GM21723 (cell line): ENCODE data around the gene COL1A1.

Experiments used
- ATAC-seq: cut with Tn5 transposase; IDR thresholded peaks from one replicate; pipeline ENCODE4 v1.9.1; 2021; ENCODE audit warnings: mild to moderate bottlenecking, moderate library complexity; ENCODE audit not compliant: unreplicated experiment

Gene COL1A1

DNA sequence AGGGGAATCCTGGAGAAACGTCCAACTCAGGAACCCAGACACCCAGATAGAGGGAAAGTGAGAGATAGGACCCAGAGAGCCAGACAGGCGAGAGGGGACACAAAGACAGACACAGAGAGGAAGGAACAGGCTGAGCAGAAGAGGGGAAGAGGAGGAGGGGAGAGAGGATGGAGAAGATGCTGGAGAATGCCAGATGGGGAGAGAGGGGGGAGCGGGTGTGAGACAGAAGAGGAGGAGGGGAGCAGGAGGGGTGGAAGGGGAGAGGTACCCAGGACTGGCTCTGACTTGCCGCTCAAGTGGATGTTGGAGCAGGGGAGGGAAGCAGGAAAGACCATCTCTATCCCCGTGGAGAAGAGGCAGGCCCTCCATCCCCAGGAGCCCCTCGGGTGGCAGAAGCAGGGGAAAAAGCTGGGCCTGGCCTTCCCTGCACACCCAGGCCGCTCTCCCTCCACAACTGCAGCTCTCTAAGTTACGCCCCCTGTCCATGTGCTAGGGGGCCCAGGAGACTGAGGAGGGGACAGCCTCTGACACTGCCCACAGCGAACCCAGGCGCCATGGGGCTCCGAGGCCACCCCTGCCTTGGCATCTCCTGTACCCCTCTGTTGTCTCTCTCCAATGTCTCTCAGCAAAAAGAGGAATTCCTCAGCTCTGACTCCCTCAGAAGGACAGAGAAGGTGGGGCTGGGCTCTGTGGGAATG is 55.8 kb downstream of the COL1A1 start:
- no peak for ATAC-seq

DNA sequence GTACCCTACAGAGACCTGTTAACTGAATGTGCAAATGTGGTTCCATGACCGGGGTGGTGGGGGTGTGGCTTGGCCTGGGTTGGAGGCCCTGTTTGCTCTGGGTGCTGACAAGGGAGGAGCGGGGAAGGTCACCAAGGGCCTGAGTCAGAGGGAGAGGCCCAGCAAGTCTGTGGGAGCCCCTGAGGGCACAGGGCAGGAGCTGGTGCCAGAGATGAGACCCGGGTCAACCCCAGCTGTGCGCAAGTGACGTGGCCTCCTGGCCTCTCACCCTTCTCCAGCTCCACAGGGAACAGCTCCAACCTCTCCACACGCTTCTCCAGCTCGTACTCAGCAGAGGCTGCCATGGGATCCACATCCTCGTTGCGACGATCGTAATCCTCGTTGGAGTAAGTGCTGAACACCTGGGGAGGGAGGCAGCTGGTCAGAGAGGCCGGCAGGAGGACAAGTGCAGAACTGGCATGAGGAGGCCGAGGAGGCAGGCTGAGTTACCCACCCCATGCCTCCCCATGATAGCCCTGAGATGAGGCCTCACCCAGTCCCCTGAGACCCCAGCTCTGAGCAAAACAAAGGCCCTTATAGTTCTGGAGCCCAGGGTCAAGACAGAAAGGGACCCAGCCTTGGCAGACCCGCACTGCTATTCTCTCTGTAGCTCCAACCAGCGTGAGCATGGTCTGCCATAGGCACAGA is 56.4 kb downstream of the COL1A1 start:
- ATAC-seq: no peak

DNA sequence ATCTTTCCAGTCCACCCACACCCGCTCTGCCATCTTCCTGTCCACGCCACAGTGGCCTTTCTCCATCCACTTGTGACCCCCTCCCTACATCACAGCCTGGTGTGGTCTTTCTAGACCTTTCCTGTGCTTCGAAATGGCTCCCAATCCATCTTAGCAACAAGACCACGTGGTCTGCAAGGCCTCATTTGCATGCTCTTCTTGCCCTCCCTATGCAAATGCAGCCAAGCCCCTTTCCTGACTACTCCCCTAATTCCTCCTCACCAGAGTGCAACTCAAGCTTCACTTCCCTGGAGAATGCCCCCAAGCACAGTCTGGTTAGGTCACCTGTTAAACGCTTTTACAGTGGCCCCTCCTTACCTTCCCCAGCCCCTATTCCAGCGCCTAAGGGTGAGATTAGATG is 57.1 kb downstream of the COL1A1 start:
- no peak for ATAC-seq

DNA sequence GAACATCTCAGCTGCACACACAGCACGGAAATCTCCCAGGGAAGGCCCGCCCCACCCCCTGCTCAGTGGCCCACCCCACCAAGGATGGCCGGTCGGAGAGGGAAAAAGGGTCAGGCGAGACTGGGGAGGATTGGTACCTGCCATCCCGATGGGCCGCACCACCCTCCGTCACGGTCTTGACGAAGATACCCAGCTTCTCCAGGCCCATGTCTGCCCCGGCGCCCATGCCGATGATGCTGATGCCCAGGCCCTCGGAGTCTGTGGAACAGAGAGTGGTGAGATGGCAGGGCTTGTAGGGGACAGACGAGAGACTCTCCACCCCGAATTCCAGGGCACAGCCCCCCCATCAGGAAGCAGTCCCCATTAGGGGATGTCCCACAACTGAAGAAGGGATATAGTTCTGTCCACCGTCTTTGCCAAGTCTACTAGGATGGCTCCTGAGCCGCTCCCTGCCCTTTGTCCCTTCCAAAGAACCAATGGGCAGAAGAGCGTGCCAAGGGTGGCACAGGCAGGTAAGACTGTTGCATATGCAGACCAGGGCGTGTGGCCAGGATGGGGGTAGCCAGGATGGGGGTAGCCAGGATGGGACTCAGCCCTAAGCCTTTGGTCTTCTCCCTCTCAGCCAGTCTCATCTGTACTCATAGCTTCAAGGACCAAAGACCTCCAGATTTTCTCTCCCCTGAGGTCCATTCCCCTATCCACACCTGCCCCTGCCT is 57.8 kb downstream of the COL1A1 start:
- ATAC-seq: no peak

DNA sequence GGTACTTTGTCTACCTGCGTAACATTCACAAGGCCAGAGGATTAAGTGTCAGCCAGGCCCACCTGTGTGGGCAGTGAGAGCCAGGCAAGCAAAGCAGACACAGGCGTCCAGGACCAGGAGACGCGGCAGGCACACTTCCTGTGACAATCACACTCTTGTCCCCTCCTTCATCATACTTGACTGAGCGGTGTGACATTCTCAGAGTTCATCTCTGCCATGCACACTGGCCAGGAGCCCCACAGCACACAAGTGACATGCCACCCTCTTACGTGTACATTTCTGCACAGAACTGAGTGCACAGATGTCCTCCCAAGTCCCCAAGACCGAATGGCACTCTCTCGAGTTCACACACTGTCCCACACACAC is 59.7 kb downstream of the COL1A1 start:
- no peak for ATAC-seq

DNA sequence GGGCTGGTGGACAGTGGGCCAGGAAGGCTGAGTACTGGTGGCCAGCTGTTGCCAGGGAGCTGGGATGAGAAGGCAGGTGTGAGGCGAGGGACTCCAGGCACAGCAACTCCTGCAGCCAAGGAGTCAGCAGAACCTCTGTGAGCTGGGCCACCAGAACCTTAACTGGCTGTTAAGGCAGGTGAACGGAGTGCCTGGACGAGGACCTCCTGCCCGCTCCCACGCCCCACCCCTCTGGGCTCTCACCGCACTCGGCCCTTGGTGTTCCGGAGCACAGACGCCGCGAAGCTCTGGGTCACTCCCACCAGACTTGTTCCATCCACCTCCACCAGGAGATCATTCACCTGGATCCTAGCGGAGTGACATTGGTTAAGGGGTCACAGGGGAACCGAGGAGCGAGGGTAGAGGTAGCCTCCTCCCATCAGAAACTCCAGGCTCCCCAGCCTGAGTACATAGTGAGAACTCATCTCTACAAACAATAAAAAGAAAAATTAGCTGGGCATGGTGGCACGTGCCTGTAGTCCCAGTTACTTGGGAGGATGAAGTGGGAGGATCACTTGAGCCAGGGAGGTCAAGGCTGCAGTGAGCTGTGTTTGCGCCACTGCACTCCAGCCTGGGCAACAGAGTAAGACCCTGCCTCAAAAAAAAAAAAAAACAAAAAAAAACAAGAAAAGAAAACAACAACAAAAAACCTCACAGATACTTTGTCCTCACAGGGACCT is 60.2 kb downstream of the COL1A1 start:
- ATAC-seq: no peak

DNA sequence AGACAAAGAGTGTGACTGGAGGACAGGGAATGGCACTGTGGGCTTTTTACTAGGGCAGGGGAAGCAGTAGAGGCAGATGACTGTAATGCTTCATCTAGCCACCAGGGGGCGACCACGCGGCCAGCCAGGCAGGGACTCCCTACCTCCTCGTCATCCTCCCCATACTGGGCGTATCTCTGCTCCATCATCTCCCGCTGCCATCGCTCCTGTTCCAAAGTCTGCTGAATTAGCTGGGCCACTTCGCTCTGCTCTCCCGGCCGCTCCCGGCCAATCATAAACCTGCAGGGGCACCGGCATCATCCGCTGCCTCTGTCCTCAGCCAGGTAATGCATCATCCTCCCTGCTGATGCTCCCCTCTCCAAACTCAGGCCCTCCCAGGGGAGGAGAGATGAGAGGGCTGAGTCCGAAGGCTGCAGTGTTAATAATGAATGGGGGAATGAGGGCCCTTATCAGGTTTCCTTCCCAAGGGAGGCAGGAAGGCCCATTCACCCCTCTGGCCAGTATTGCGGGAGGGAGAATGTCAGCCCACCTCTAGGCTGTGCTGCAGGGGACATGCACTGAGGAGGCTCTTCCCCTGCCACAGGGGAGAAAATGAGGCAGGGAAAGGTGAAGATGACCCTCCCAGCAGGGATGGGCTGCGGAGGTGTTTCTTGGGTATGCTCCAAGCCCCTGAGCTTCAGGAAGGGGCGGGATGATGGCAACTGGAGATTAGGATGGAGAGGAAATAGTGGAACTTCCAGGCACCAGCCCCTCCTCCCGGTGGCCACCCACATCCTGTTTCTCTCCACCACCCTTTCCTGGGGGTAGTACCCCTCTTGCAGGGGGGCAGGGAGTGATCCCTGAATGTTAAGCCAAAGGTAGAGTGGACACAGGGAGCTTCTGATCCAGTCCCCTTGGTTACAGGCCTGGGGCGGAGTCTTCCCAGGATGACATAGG is 61.2 kb downstream of the COL1A1 start:
- ATAC-seq: peak; percentile 49

DNA sequence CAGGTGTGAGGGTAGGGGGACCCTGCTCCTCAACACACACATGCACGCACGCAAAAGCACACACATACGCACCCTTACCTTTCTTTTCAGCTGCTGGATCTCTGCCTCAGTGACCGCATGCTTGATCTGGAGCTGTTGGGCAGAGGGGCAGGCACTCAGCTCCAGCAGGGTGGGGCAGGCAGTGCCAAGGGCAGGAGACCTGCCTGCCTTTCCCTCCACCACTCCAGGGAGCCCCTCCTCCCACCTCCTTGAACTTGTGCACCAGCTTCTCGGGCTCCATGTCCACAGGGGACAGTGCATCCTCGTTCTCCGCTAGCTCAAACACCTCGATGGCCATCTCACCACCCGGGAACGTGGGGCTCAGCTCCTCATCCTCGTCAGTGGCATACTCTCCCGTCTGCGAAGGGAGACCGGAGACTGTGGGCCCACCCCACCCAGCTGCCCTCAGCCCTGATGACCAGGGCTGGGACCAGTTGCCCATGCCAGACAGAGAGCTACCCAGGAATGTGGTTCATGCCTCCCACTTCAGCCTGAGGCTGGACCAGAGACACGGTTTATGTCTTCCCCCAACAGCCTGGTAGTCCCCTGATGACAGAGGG is 62.1 kb downstream of the COL1A1 start:
- ATAC-seq: no peak

DNA sequence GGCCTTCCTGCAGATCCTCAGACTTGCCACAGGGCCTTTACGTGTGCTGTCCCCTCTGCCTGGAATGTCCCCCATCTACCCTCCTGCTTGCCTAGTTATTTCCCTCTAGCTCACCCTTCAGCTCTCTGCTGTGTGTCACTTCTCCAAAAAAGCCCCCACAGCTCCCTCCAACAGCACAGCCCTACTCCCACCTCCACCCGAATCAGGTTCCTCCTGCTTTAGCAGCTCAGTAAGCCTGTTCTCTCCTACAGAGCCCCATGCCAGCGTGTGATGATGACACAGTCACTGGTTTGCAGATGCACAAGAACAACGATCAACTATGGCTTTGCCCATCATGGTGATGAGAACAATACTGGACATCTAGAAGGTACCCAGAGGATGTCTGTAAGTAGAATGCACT is 64.4 kb downstream of the COL1A1 start:
- no peak for ATAC-seq

DNA sequence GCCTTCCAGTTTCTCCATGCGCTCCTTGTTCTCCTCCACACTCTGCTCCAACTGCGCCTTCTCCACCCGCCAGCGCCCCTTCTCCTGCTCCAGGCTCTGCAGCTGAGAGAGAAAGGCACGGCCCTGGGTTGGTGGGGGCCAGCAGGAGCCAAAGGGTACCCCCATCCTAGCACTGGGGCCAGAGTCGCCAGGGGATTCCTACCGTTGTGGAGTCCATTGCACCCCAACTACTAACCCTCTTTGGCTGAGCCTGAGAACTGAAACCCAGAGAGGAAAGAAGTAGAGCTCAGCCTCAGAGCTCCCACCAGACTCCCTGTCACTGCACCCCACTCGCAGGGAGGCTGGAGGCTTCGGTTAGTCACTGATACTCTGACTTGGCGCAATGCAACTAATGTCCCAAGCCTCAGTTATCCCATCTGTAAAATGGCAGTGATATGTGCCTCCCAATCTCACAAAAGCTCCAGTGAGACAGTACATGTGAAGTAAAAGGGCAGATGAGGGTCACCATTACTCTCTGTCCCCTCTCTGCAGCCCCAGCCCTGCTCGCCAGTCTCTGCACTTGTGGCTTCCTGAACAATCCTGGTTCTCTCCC is 65.2 kb downstream of the COL1A1 start:
- no peak for ATAC-seq

DNA sequence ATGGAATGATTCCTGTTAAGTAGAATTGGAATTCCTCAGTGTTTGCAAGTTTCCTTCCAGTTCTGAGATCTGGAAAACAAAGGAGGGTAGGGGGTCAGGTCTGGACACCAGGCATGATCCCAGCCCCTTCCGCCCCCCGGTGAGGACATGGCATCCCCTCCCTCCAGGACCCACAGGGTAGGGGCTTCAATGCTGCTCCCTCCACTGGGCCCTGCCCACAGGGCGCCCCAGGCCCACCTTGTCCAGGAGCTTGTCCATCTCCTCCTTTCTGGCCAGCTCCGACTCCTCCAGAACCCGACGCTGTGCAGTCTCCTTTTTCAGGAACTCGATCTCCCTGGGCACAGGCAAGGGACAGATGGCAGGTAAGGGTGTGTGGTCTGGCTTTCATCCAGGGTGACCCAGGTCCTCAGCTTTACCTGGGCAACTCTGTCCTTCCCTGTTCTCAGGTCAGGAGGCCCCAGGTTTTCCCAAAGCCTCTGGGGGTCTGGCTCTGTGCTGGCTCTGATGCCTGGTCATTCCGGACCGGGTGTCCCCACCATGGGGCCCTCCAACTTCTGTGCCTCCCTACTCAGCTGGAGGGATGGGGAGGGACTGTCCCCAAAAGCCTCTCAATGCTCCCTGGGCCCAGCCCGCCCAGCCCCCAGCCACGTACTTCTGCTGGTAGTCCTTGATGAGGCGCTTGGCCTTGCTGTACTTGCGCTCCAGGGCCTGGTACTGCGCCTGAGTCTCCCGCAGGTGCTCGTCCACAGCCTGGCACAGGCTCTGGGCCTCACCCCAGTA is 65.9 kb downstream of the COL1A1 start:
- no peak for ATAC-seq

DNA sequence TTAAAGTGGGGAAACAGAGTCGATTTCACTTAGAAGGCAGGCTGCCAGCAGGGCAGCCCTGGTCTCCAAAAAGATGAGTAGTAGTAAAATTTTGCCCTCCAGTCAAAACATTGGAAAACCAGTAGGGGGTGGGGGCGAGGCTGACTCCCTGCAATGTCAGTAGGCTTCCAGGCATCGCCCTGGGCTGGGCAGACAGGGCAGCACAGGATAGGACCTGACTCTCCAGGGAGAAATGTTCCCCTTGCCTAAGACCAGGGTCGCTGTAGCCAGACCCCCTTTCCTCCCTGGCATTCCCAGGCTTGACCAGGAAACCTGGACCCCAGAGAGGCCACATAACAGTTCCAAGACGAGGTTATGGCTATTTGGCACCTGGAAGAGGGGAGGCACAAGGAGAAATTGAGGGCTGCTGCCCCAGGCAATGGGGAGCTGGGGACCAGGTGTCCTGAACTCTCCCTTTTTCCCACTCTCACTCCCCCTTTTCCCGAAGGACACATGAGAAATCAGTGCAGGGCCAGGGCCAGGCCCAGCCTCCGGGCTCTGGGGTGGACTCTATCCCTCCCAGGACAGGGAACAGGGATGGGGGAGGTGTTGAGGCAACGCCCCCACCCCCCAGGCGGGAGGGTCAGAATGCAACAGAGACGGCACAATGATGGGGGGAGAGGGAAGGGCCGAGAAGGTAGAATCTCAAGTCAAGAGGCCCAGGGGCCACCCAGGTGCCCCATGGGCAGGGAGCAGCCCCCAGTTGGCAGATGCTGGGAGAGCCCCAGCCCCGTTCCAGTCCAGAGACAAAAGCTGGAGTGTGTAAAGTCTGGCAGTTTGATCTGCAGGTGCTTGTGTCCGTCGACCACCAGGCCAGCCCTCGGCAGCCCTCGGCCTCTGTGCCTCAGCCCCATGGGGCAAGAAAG is 67.0 kb downstream of the COL1A1 start:
- no peak for ATAC-seq

DNA sequence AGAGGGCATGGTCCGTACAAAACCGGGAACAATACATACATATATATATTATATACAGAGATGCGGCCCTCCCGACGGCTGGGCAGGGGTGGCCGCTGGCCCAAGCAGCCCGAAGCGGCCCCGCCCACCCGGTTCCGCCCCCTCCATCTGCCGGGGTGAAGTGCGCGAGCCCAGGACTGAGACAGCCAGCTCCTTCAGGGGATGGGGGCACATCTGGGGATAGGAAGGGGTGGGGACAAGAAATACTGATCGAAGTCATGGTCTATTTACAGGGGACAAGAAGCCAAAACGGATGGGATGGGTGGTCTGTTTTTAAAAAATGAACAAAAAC is 67.7 kb downstream of the COL1A1 start:
- no peak for ATAC-seq
